B cell (primary cell): Measurements from ENCODE around the gene TGFBI. TPM values are rescaled to one million over a fixed set of nuclear protein-coding genes. Genes with fewer than 3 reads are reported as not detected.

ENCODE experiments used
- ATAC-seq: fragments of 200-7000 bp; cut with Tn5 transposase; one replicate; pipeline ENCODE4 v1.10.0; 2021; ENCODE audit warnings: low read depth, mild to moderate bottlenecking, moderate number of reproducible peaks, moderate library complexity
- CTCF ChIA-PET: fragments of 350-600 bp; sonication (Branson Sonifier 250); formaldehyde crosslinking; loops from one replicate; lab custom pipeline; 2021; ENCODE audit warnings: antibody characterized with exemption, inconsistent platforms; lab: Charles Lee
- POLR2A ChIA-PET: fragments of 350-600 bp; sonication (Branson Sonifier 250); formaldehyde crosslinking; loops from one replicate; lab custom pipeline; 2021; ENCODE audit warnings: antibody characterized with exemption; lab: Charles Lee
- DNase-seq: peaks from one replicate; pipeline ENCODE4 v3.0.0; 2013
- H2AFZ ChIP-seq: 2 replicates; pipeline ENCODE4 v1.6.1; 2012; ENCODE audit warnings: mild to moderate bottlenecking, low read depth, low read length; ENCODE audit not compliant: insufficient read depth, poor library complexity, severe bottlenecking
- H3K27ac ChIP-seq, 2 donors: 1 replicate in 1 of 2; 2 replicates in 1 of 2; pipeline ENCODE4 v1.5.1; 2012 to 2013; ENCODE audit warnings: low read length in 2 of 2, mild to moderate bottlenecking in 2 of 2, moderate library complexity in 1 of 2
- H3K27me3 ChIP-seq, 4 experiments: fragments of 200-600 bp in 1 of 4; sonication (generic) in 1 of 4; replicated peaks in 1 of 4; 1 replicate in 2 of 4; 2 replicates in 2 of 4; pipeline versions ENCODE4 v1.6.1 to v1.7.0; 2013 to 2016; ENCODE audit warnings: low read length in 3 of 4, mild to moderate bottlenecking in 2 of 4, mixed read lengths in 1 of 4, moderate library complexity in 1 of 4; ENCODE audit not compliant: insufficient read depth in 4 of 4, control insufficient read depth in 3 of 4; ENCODE audit errors: control extremely low read depth in 1 of 4
- H3K36me3 ChIP-seq, 2 experiments: replicated peaks in 1 of 2; 1 replicate in 1 of 2; 2 replicates in 1 of 2; pipeline versions ENCODE4 v1.6.1 to v1.7.1; 2013; ENCODE audit warnings: low read length in 1 of 2; ENCODE audit not compliant: insufficient read depth in 2 of 2, control insufficient read depth in 1 of 2; ENCODE audit errors: control extremely low read depth in 1 of 2, extremely low read depth in 1 of 2
- H3K4me1 ChIP-seq, 2 donors: fragments of 200-600 bp in 1 of 2; sonication (generic) in 1 of 2; 1 replicate in 1 of 2; 2 replicates in 1 of 2; pipeline versions ENCODE4 v1.5.1 to v1.6.1; 2013 to 2017; ENCODE audit warnings: low read length in 2 of 2; ENCODE audit not compliant: control insufficient read depth in 2 of 2, insufficient read depth in 2 of 2
- H3K4me2 ChIP-seq: replicated peaks from 2 replicates; pipeline ENCODE3; 2012; ENCODE audit warnings: mild to moderate bottlenecking, low read depth, low read length; ENCODE audit not compliant: poor library complexity, severe bottlenecking
- H3K4me3 ChIP-seq, 5 experiments: fragments of 200-600 bp in 1 of 5; sonication (generic) in 1 of 5; 1 replicate in 3 of 5; 2 replicates in 2 of 5; pipeline versions ENCODE4 v1.5.1 to v1.7.0; 2011 to 2016; ENCODE audit warnings: low read length in 4 of 5, mild to moderate bottlenecking in 4 of 5, low read depth in 2 of 5, control low read depth in 1 of 5, moderate library complexity in 1 of 5; ENCODE audit not compliant: insufficient read depth in 1 of 5; ENCODE audit errors: control extremely low read depth in 1 of 5, extremely low read depth in 1 of 5
- H3K79me2 ChIP-seq: fragments of 200-600 bp; sonication (generic); one replicate; pipeline ENCODE4 v1.6.0; 2016; ENCODE audit warnings: low read length; ENCODE audit not compliant: control insufficient read depth, insufficient read depth
- H3K9ac ChIP-seq: fragments of 200-600 bp; sonication (generic); 2 replicates; pipeline ENCODE4 v1.6.1; 2017; ENCODE audit warnings: mild to moderate bottlenecking, low read length, moderate library complexity
- H3K9me3 ChIP-seq, 3 donors: one replicate each; pipeline versions ENCODE4 v1.6.1 to v1.7.1; 2013; ENCODE audit warnings: low read length in 2 of 3; ENCODE audit not compliant: control insufficient read depth in 2 of 3, insufficient read depth in 1 of 3; ENCODE audit errors: control extremely low read depth in 1 of 3
- H4K20me1 ChIP-seq: 2 replicates; pipeline ENCODE4 v1.6.0; 2012; ENCODE audit warnings: mild to moderate bottlenecking, low read length; ENCODE audit not compliant: insufficient read depth, control insufficient read depth, poor library complexity, severe bottlenecking
- H3K27ac Mint-ChIP-seq: one replicate; pipeline ENCODE4 v1.8.0; 2021; ENCODE audit warnings: mixed read lengths
- H3K27me3 Mint-ChIP-seq: one replicate; pipeline ENCODE4 v1.8.0; 2021; ENCODE audit warnings: mixed read lengths
- H3K4me1 Mint-ChIP-seq: one replicate; pipeline ENCODE4 v1.8.0; 2021; ENCODE audit warnings: mixed read lengths
- H3K4me3 Mint-ChIP-seq: one replicate; pipeline ENCODE4 v1.8.0; 2021; ENCODE audit warnings: mixed read lengths
- H3K9me3 Mint-ChIP-seq: one replicate; pipeline ENCODE4 v1.8.0; 2022; ENCODE audit warnings: mixed read lengths; ENCODE audit not compliant: insufficient read depth
- CTCF ChIP-seq: fragments of 200-600 bp; IDR thresholded peaks from one replicate; pipeline ENCODE4 v1.8.0; 2022; ENCODE audit warnings: antibody characterized with exemption, mild to moderate bottlenecking
- EZH2 ChIP-seq: IDR thresholded peaks from 2 replicates; pipeline ENCODE4 v1.6.1; 2012; ENCODE audit warnings: borderline replicate concordance, low read depth, mild to moderate bottlenecking, moderate library complexity, low read length; ENCODE audit not compliant: insufficient read depth, poor library complexity, severe bottlenecking
- WGBS: methylation state at CpG from one replicate; pipeline ENCODE4 v1.1.5; 2013; ENCODE audit warnings: missing lambda C conversion rate; ENCODE audit not compliant: insufficient coverage; 5-methylcytosine and 5-hydroxymethylcytosine counted together
- intact Hi-C: fragments of 100-400 bp; cut with micrococcal nuclease; formaldehyde crosslinking; loops from one replicate; pipeline ENCODE4 v1.10.0; 2022
- polyA plus RNA-seq: library from polyadenylated mRNA; depleted of rRNA; stranded (reverse); fragments of >200 nt; gene quantifications from 2 replicates; pipeline ENCODE4 v1.2.3, GENCODE V29; 2012
- total RNA-seq, 2 donors: library from RNA; stranded (reverse); fragments of 120-200 nt in 1 of 2; gene quantifications; 1 replicate in 1 of 2; 2 replicates in 1 of 2; pipeline versions ENCODE4 v1.2.3 to v1.2.4, GENCODE V29; 2013 to 2022

TGFBI gene
- total and polyA plus RNA-seq, 2 donors (not counting 1 experiment from before 2014, with no cell fraction given) = 3.7 to 4.5 TPM

GRCh38 chr5:136079195-136079985 lies 50.6 kb downstream of the TGFBI start:
- H3K27me3 ChIP-seq = peaks cover 0 to 69% (median 18%) of the 10 kb centered on the region in 4 experiments
- CTCF ChIA-PET = no interaction called here
- H3K4me3 ChIP-seq = peak overlapping the region in 3 of 5 experiments; percentile 27 to 46 (median 37)
- TF ChIP-seq EZH2 (no peak), CTCF (no peak)
- H3K27ac ChIP-seq = no peak overlapping the region
- no peak for ATAC-seq
- H4K20me1 ChIP-seq = no peaks in the 10 kb centered on the region
- Mint-ChIP-seq H3K4me1 (peaks cover 8% of the 10 kb centered on the region), H3K27me3 (peaks cover 35% of the 10 kb centered on the region), H3K9me3 (no peaks in the 10 kb centered on the region), H3K27ac (no peak overlapping the region), H3K4me3 (peak overlapping the region; percentile 82)
- peak overlapping the region; percentile 46 for H2AFZ ChIP-seq
- no peaks in the 10 kb centered on the region for H3K36me3 ChIP-seq
- WGBS = 35% methylated on average over 23 of the region's 25 CpGs
- no peaks in the 10 kb centered on the region for H3K9me3 ChIP-seq
- peaks cover 4 to 17% of the 10 kb centered on the region in 2 donors for H3K4me1 ChIP-seq
- no peak for DNase-seq
- intact Hi-C loops = no loop called here
- H3K9ac ChIP-seq = peak overlapping the region; percentile 49
- H3K79me2 ChIP-seq = no peaks in the 10 kb centered on the region
- peak overlapping the region; percentile 69 for H3K4me2 ChIP-seq
- POLR2A ChIA-PET = no interaction called here

- no peaks in the 10 kb centered on the region for H3K79me2 ChIP-seq
- DNase-seq (no peak), ATAC-seq (peak; percentile 8)
- Mint-ChIP-seq H3K4me1 (peaks cover 8% of the 10 kb centered on the region), H3K9me3 (no peaks in the 10 kb centered on the region), H3K27ac (peak overlapping the region; percentile 51), H3K4me3 (peak overlapping the region; percentile 82), H3K27me3 (peaks cover 39% of the 10 kb centered on the region)
- H3K9me3 ChIP-seq = no peaks in the 10 kb centered on the region
- no peaks in the 10 kb centered on the region for H4K20me1 ChIP-seq
- ChIA-PET CTCF (no interaction called here), POLR2A (no interaction called here)
- H3K4me1 ChIP-seq = peaks cover 4 to 17% of the 10 kb centered on the region in 2 donors
- H3K27me3 ChIP-seq = peaks cover 0 to 66% (median 19%) of the 10 kb centered on the region in 4 experiments
- TF ChIP-seq CTCF (no peak), EZH2 (no peak)
- no peak overlapping the region for H3K27ac ChIP-seq
- intact Hi-C loops = no loop called here
- H3K36me3 ChIP-seq = no peaks in the 10 kb centered on the region
- peak overlapping the region; percentile 49 for H3K9ac ChIP-seq
- WGBS = 42% methylated on average over 11 of the region's 13 CpGs
- peak overlapping the region; percentile 46 for H2AFZ ChIP-seq
- peak overlapping the region; percentile 69 for H3K4me2 ChIP-seq
- peak overlapping the region in 4 of 5 experiments; percentile 2 to 46 (median 32) for H3K4me3 ChIP-seq
Observed at GRCh38 chr5:136080113-136080482, 51.3 kb downstream of the TGFBI start.
